Activated T-cell treated with anti-CD3 and anti-CD28 coated beads, Interleukin-2, amount 50 U/mL, for 24 hours (primary cell): ENCODE measurements around the gene VOPP1.

ENCODE experiments used
- DNase-seq: peaks from one replicate; pipeline ENCODE4 v3.0.0-alpha.2; 2020
- H3K27ac Mint-ChIP-seq: 2 replicates; pipeline ENCODE4 v1.8.0; 2020; ENCODE audit warnings: mild to moderate bottlenecking, mixed read lengths
- H3K27me3 Mint-ChIP-seq: 2 replicates; pipeline ENCODE4 v1.8.0; 2020; ENCODE audit warnings: mixed read lengths
- H3K36me3 Mint-ChIP-seq: 2 replicates; pipeline ENCODE4 v1.8.0; 2020; ENCODE audit warnings: low read depth, mixed read lengths
- H3K4me1 Mint-ChIP-seq: 2 replicates; pipeline ENCODE4 v1.8.0; 2020; ENCODE audit warnings: low read depth, mixed read lengths
- H3K4me3 Mint-ChIP-seq: 2 replicates; pipeline ENCODE4 v1.8.0; 2020; ENCODE audit warnings: mild to moderate bottlenecking, moderate library complexity, mixed read lengths
- H3K9me3 Mint-ChIP-seq: 2 replicates; pipeline ENCODE4 v1.8.0; 2020; ENCODE audit warnings: mixed read lengths

The VOPP1 gene

GRCh38 chr7:55464422-55464821, 107.9 kb downstream of the VOPP1 start:
- H3K27ac Mint-ChIP-seq = peak overlapping the region; percentile 44
- H3K27me3 Mint-ChIP-seq = no peaks in the 10 kb centered on the region
- no peak overlapping the region for H3K4me3 Mint-ChIP-seq
- DNase-seq = no peak
- peaks cover 58% of the 10 kb centered on the region for H3K4me1 Mint-ChIP-seq
- peaks cover 84% of the 10 kb centered on the region for H3K36me3 Mint-ChIP-seq
- H3K9me3 Mint-ChIP-seq = peaks cover 24% of the 10 kb centered on the region

- Mint-ChIP-seq H3K27ac (no peak overlapping the region), H3K4me3 (no peak overlapping the region), H3K9me3 (peaks cover 30% of the 10 kb centered on the region), H3K4me1 (peaks cover 52% of the 10 kb centered on the region), H3K27me3 (no peaks in the 10 kb centered on the region), H3K36me3 (peaks cover 86% of the 10 kb centered on the region)
- DNase-seq = no peak
These were observed 108.5 kb downstream of the VOPP1 start for GRCh38 chr7:55463686-55464262.

GRCh38 chr7:55458351-55458750, 114.0 kb downstream of the VOPP1 start:
- Mint-ChIP-seq H3K27me3 (no peaks in the 10 kb centered on the region), H3K4me1 (peaks cover 32% of the 10 kb centered on the region), H3K9me3 (peaks cover 49% of the 10 kb centered on the region)

GRCh38 chr7:55457801-55458200, 114.5 kb downstream of the VOPP1 start:
- peaks cover 47% of the 10 kb centered on the region for H3K9me3 Mint-ChIP-seq
- H3K4me1 Mint-ChIP-seq = peaks cover 34% of the 10 kb centered on the region
- H3K27ac Mint-ChIP-seq = no peak overlapping the region
- DNase-seq = no peak
- peaks cover 50% of the 10 kb centered on the region for H3K36me3 Mint-ChIP-seq
- H3K27me3 Mint-ChIP-seq = no peaks in the 10 kb centered on the region
- H3K4me3 Mint-ChIP-seq = no peak overlapping the region

More at GRCh38 chr7:55458351-55458750, 114.0 kb downstream of the VOPP1 start:
- no peak overlapping the region for H3K4me3 Mint-ChIP-seq
- DNase-seq = no peak
- H3K36me3 Mint-ChIP-seq = peaks cover 55% of the 10 kb centered on the region
- no peak overlapping the region for H3K27ac Mint-ChIP-seq

- peaks cover 34% of the 10 kb centered on the region for H3K36me3 Mint-ChIP-seq
- H3K4me3 Mint-ChIP-seq = no peak overlapping the region
- peaks cover 24% of the 10 kb centered on the region for H3K4me1 Mint-ChIP-seq
- peaks cover 16% of the 10 kb centered on the region for H3K9me3 Mint-ChIP-seq
- no peak for DNase-seq
- no peaks in the 10 kb centered on the region for H3K27me3 Mint-ChIP-seq
- no peak overlapping the region for H3K27ac Mint-ChIP-seq
These were observed 119.3 kb downstream of the VOPP1 start for GRCh38 chr7:55452971-55453370.

- no peak for DNase-seq
- H3K27ac Mint-ChIP-seq = no peak overlapping the region
- no peak overlapping the region for H3K4me3 Mint-ChIP-seq
- H3K9me3 Mint-ChIP-seq = peaks cover 2% of the 10 kb centered on the region
- H3K4me1 Mint-ChIP-seq = peaks cover 23% of the 10 kb centered on the region
- peaks cover 24% of the 10 kb centered on the region for H3K36me3 Mint-ChIP-seq
- H3K27me3 Mint-ChIP-seq = no peaks in the 10 kb centered on the region
These were observed 122.2 kb downstream of the VOPP1 start for GRCh38 chr7:55449992-55450535.

- no peaks in the 10 kb centered on the region for H3K9me3 Mint-ChIP-seq
- DNase-seq = no peak
- H3K27ac Mint-ChIP-seq = no peak overlapping the region
- H3K4me1 Mint-ChIP-seq = peaks cover 20% of the 10 kb centered on the region
- H3K4me3 Mint-ChIP-seq = no peak overlapping the region
- H3K27me3 Mint-ChIP-seq = no peaks in the 10 kb centered on the region
- H3K36me3 Mint-ChIP-seq = peaks cover 21% of the 10 kb centered on the region
These were observed 122.9 kb downstream of the VOPP1 start for GRCh38 chr7:55449205-55449991.

- no peak overlapping the region for H3K27ac Mint-ChIP-seq
These were observed 123.8 kb downstream of the VOPP1 start for GRCh38 chr7:55448526-55448925.

GRCh38 chr7:55444786-55445185, 127.5 kb downstream of the VOPP1 start:
- peaks cover 15% of the 10 kb centered on the region for H3K4me1 Mint-ChIP-seq
- H3K27ac Mint-ChIP-seq = no peak overlapping the region
- no peaks in the 10 kb centered on the region for H3K27me3 Mint-ChIP-seq
- DNase-seq = no peak
- H3K36me3 Mint-ChIP-seq = peaks cover 11% of the 10 kb centered on the region
- no peaks in the 10 kb centered on the region for H3K9me3 Mint-ChIP-seq
- no peak overlapping the region for H3K4me3 Mint-ChIP-seq

More at GRCh38 chr7:55448526-55448925, 123.8 kb downstream of the VOPP1 start:
- Mint-ChIP-seq H3K9me3 (no peaks in the 10 kb centered on the region), H3K27me3 (no peaks in the 10 kb centered on the region), H3K36me3 (peaks cover 21% of the 10 kb centered on the region), H3K4me3 (no peak overlapping the region), H3K4me1 (peaks cover 15% of the 10 kb centered on the region)
- DNase-seq = no peak

GRCh38 chr7:55441774-55442522, 130.4 kb downstream of the VOPP1 start:
- H3K4me3 Mint-ChIP-seq = no peak overlapping the region
- no peaks in the 10 kb centered on the region for H3K9me3 Mint-ChIP-seq
- no peaks in the 10 kb centered on the region for H3K27me3 Mint-ChIP-seq
- H3K36me3 Mint-ChIP-seq = peaks cover 4% of the 10 kb centered on the region
- DNase-seq = no peak
- no peak overlapping the region for H3K27ac Mint-ChIP-seq
- H3K4me1 Mint-ChIP-seq = peaks cover 33% of the 10 kb centered on the region

GRCh38 chr7:55441002-55441401, 131.3 kb downstream of the VOPP1 start:
- Mint-ChIP-seq H3K27ac (no peak overlapping the region), H3K4me1 (peaks cover 41% of the 10 kb centered on the region), H3K27me3 (no peaks in the 10 kb centered on the region), H3K4me3 (no peak overlapping the region), H3K36me3 (no peaks in the 10 kb centered on the region), H3K9me3 (no peaks in the 10 kb centered on the region)
- no peak for DNase-seq

- peaks cover 40% of the 10 kb centered on the region for H3K4me1 Mint-ChIP-seq
- no peaks in the 10 kb centered on the region for H3K9me3 Mint-ChIP-seq
- DNase-seq = no peak
- H3K36me3 Mint-ChIP-seq = no peaks in the 10 kb centered on the region
- no peak overlapping the region for H3K4me3 Mint-ChIP-seq
- no peaks in the 10 kb centered on the region for H3K27me3 Mint-ChIP-seq
- no peak overlapping the region for H3K27ac Mint-ChIP-seq
These were observed 132.1 kb downstream of the VOPP1 start for GRCh38 chr7:55440040-55440690.

- H3K27me3 Mint-ChIP-seq = no peaks in the 10 kb centered on the region
- no peaks in the 10 kb centered on the region for H3K36me3 Mint-ChIP-seq
- H3K4me1 Mint-ChIP-seq = peaks cover 40% of the 10 kb centered on the region
- no peak overlapping the region for H3K4me3 Mint-ChIP-seq
- no peaks in the 10 kb centered on the region for H3K9me3 Mint-ChIP-seq
- no peak for DNase-seq
- H3K27ac Mint-ChIP-seq = peak overlapping the region; percentile 4
These were observed 132.7 kb downstream of the VOPP1 start for GRCh38 chr7:55439627-55440026.
